Heart left ventricle (tissue), 13 donors: ENCODE measurements around the gene ZNF830.

Experiments used
- CTCF ChIP-seq, 12 donors: fragments of 200-600 bp; sonication (generic) in 4 of 12; IDR thresholded peaks; one replicate each; pipeline versions ENCODE4 v1.5.0 to v1.8.0; 2018 to 2022; ENCODE audit warnings: antibody characterized with exemption in 12 of 12, mild to moderate bottlenecking in 5 of 12
- POLR2A ChIP-seq, 2 donors: fragments of 450-650 bp; IDR thresholded peaks; one replicate each; pipeline ENCODE4 v1.6.1; 2017; ENCODE audit warnings: antibody characterized with exemption in 2 of 2, mild to moderate bottlenecking in 2 of 2, moderate library complexity in 2 of 2
- donor health status: ischemic (EF 13 %, LVEDD 7.1; RV severe dilation, severe dysfunction).
- donor health status: DM: no; HTN: yes; CAD: no.
- donor health status: DM: no; HTN: no; CAD: no.
- donor health status: ischemic (EF 25% LVEDD 6.9; RV normal size, moderate dysfunction).
- donor health status: ischemic (EF 25% LVEDD 5.7; RV mildly dilated, moderate dysfunction).
- donor health status: ischemic (EF 35%, LVEDD 5.7; RV mildly dilated, moderate dysfunction).
- donor health status: nonischemic (EF 11% LVEDD 7.7; RV severe dilation, severe dysfunction).
- donor health status: DM: yes; HTN: yes; CAD: no.
- donor health status: PGD.
- donor health status: ischemic (EF 29% LVEDD 5.4; RV normal size, mild dysfunction).
- donor health status: nonischemic (EF 23%, LVEDD 6.1; RV moderate dilation, normal function).

GRCh38 chr17:34917381-34917780 lies 44.0 kb upstream of the ZNF830 start:
- TF ChIP-seq CTCF (IDR thresholded peaks at IDR 0.05) = no peak
- no peak for TF ChIP-seq POLR2A (IDR thresholded peaks at IDR 0.05)
